Ascending aorta (tissue), 2 donors: ENCODE measurements around the gene NUP214. TPM values are rescaled to one million over a fixed set of nuclear protein-coding genes. Genes with fewer than 3 reads are reported as not detected.
A peak's percentile ranks its signal among the peaks of the same experiment; 100 is the strongest.

Experiments used
- DNase-seq, 2 donors: peaks; one replicate each; pipeline ENCODE4 v3.0.0-alpha.2; 2019; ENCODE audit warnings: low spot score in 2 of 2
- H3K27ac ChIP-seq, 2 donors: fragments of 200-600 bp; sonication (generic); one replicate each; pipeline ENCODE4 v1.5.1; 2016 to 2017; ENCODE audit warnings: mild to moderate bottlenecking in 1 of 2
- H3K27me3 ChIP-seq: fragments of 200-600 bp; sonication (generic); one replicate; pipeline ENCODE4 v1.5.1; 2017
- H3K36me3 ChIP-seq, 2 donors: fragments of 200-600 bp; sonication (generic); one replicate each; pipeline ENCODE4 v1.5.1; 2016
- H3K4me1 ChIP-seq, 2 donors: fragments of 200-600 bp; sonication (generic); one replicate each; pipeline ENCODE4 v1.5.1; 2016 to 2017; ENCODE audit warnings: mild to moderate bottlenecking in 1 of 2
- H3K4me3 ChIP-seq, 2 donors: fragments of 200-600 bp; sonication (generic); one replicate each; pipeline ENCODE4 v1.5.1; 2016 to 2017; ENCODE audit warnings: mild to moderate bottlenecking in 1 of 2
- H3K9me3 ChIP-seq, 2 donors: fragments of 200-600 bp; sonication (generic); one replicate each; pipeline ENCODE4 v1.5.1; 2016
- intact Hi-C: fragments of 100-400 bp; cut with DNase I; formaldehyde crosslinking; loops from one replicate; pipeline ENCODE4 v1.15.1; 2023
- total RNA-seq: library from RNA; depleted of rRNA; stranded (reverse); fragments of >200 nt; gene quantifications from one replicate; pipeline ENCODE4 v1.1.0, GENCODE V29; 2016
- TF ChIP-seq, protein P1 (sequence below), 3 experiments: fragments of 200-600 bp in 2 of 3; fragments of 450-650 bp in 1 of 3; sonication (generic) in 2 of 3; IDR thresholded peaks; one replicate each; pipeline ENCODE4 v1.5.1; 2016 to 2019; ENCODE audit warnings: antibody characterized with exemption in 3 of 3, mild to moderate bottlenecking in 1 of 3, moderate library complexity in 1 of 3

Gene NUP214
- total RNA-seq, 1 donor from 2014 or later: 234 TPM

DNA sequence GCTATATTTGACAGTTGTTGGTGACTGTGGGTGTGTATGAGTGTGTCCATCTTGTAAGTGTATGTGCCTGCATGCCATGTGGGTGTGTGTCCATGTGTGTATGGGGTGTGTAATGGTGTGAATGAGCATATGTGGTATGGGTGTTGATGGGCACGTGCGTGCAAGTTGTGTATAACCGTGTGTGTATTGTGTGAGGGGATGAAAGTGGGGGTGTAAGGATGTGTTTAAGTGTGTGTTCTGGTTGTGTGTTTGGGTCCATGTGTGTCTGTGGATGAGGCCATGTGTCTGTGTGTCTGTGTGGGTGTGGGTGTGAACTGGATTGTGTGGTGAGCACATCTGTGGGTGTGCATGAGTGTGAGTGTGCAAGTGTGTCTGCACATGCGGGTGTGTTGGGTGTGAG is 156.8 kb downstream of the NUP214 start:
- no peak overlapping the region for H3K27ac ChIP-seq
- no peaks in the 10 kb centered on the region for H3K27me3 ChIP-seq
- no peak overlapping the region for H3K4me3 ChIP-seq
- H3K4me1 ChIP-seq: peaks cover 5 to 6% of the 10 kb centered on the region in 2 donors
- intact Hi-C loops: no loop called here
- no peaks in the 10 kb centered on the region for H3K9me3 ChIP-seq
- DNase-seq: no peak
- H3K36me3 ChIP-seq: no peaks in the 10 kb centered on the region
- TF ChIP-seq, protein P1, sequence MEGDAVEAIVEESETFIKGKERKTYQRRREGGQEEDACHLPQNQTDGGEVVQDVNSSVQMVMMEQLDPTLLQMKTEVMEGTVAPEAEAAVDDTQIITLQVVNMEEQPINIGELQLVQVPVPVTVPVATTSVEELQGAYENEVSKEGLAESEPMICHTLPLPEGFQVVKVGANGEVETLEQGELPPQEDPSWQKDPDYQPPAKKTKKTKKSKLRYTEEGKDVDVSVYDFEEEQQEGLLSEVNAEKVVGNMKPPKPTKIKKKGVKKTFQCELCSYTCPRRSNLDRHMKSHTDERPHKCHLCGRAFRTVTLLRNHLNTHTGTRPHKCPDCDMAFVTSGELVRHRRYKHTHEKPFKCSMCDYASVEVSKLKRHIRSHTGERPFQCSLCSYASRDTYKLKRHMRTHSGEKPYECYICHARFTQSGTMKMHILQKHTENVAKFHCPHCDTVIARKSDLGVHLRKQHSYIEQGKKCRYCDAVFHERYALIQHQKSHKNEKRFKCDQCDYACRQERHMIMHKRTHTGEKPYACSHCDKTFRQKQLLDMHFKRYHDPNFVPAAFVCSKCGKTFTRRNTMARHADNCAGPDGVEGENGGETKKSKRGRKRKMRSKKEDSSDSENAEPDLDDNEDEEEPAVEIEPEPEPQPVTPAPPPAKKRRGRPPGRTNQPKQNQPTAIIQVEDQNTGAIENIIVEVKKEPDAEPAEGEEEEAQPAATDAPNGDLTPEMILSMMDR (IDR thresholded peaks at IDR 0.05): no peak

- H3K4me1 ChIP-seq: peaks cover 0 to 6% of the 10 kb centered on the region in 2 donors
- no peak overlapping the region for H3K27ac ChIP-seq
- H3K4me3 ChIP-seq: peak overlapping the region; percentile 22 to 51
- H3K9me3 ChIP-seq: no peaks in the 10 kb centered on the region
- no peaks in the 10 kb centered on the region for H3K27me3 ChIP-seq
- no peak for DNase-seq
- intact Hi-C loops: no loop called here
- TF ChIP-seq, protein P1 (IDR thresholded peaks at IDR 0.05): no peak
- no peaks in the 10 kb centered on the region for H3K36me3 ChIP-seq
These were observed 157.5 kb downstream of the NUP214 start for GRCh38 chr9:131282688-131283422.

Other genes with a start within 250 kb of the NUP214 start
- not detected for gene QRFP, start 228.8 kb upstream of the NUP214 start, total RNA-seq
- gene FIBCD1, start 186.3 kb upstream of the NUP214 start, total RNA-seq: not detected
- 1.6 TPM for gene LAMC3, start 116.4 kb upstream of the NUP214 start, total RNA-seq
- gene AIF1L, start 29.1 kb upstream of the NUP214 start, total RNA-seq: 30.5 TPM
- gene FAM78A, start 150.9 kb downstream of the NUP214 start, total RNA-seq: 6.2 TPM
- gene PLPP7, start 164.1 kb downstream of the NUP214 start, total RNA-seq: 15.8 TPM